ENCODE measurements around the gene PPP1R3C. TPM values are rescaled to one million over a fixed set of nuclear protein-coding genes. Genes with fewer than 3 reads are reported as not detected.
A peak's percentile ranks its signal among the peaks of the same experiment; 100 is the strongest.

PPP1R3C gene
- total RNA-seq (not detected), polyA plus RNA-seq (not detected)

DNA sequence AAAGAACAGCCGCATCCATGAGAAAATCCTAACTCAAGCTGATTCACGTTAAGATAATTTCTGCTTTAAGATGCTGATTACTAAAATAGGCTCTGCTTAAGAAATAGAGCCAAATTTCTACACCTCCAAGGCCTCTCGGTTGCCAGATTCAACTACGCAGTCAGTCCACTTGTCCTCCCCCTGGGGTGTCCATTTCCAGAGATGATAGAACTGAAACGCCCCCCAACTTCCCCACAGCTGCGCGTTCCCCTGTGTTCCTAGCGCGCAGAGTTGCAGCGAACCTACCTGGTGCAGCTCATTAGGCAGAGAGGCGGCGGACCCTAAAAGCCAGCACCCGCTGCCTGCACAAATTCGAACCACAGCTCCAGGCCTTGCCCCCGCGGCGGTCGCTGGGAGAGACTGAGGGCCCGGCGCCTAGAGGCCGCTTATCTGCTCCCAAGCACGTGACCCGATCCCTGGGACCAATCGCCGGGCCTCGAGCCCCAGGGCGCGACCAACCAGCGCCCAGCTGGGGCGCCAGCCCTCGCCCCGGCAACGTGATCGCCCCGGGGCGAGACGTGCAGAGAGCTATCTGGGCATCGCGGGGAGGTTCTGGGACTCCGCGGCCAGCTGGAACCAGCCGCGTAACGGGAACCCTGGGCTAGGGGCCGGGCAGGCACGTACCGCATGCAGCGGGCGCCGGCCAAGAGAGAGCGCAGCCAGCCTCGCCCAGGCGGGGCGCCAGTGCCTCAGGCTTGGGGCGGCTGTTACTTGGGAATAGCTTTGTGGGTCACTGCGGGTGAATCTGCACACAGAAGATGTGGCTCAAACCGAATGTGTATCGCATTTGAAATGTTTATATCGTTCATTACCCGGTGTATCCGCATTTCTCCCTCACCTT, at the start of gene PPP1R3C:
TSS of gene PPP1R3C (minus strand) at position 401 of the 880 bp plus-strand sequence. CDS start at position 299, 102 bp downstream.
- Histone ChIP-seq H3K4me3 (ENCODE audit: low read length in 2 of 2) (peak within 1 kb of the TSS in 1 of 2 donors; percentile 12), H3K27ac (ENCODE audit: low read depth, low read length) (no peak within 1 kb of the TSS), H3K27me3 (ENCODE audit: insufficient read depth, low read length) (peaks cover 25% of the 10 kb centered on the region), H3K4me1 (ENCODE audit: insufficient read depth, low read length) (peaks cover 4% of the 10 kb centered on the region), H3K9me3 (ENCODE audit: control insufficient read depth in 1 of 2, low read length in 2 of 2) (no peaks in the 10 kb centered on the region), H3K36me3 (ENCODE audit: insufficient read depth, low read length) (no peaks in the 10 kb centered on the region)
- peaks cover 44 to 47% of the 10 kb centered on the region in 2 donors for H3K27me3 Mint-ChIP-seq
- no peaks in the 10 kb centered on the region for H3K9me3 Mint-ChIP-seq
- ChIA-PET CTCF (ENCODE audit: partially characterized antibody) (interaction anchor here (1.2 to 7.4 kb wide), 5 partner anchors 243 to 349 kb away, joined by 3 to 149 read pairs (median 5); no protein-coding TSS in a partner anchor), POLR2A (ENCODE audit: partially characterized antibody) (no interaction called here)
- H3K4me3 Mint-ChIP-seq = peak within 1 kb of the TSS; percentile 44 to 75 (median 68)
- intact Hi-C loops (cut with micrococcal nuclease) = loop anchor here (10.0 kb wide), 1 partner anchor 758 kb away; the partner anchor contains the start of gene RPP30
- no peak within 1 kb of the TSS for H3K27ac Mint-ChIP-seq
- DNase-seq = peak; percentile 9 to 42 (median 15)
- H3K4me1 Mint-ChIP-seq = peaks cover 0 to 8% (median 5%) of the 10 kb centered on the region in 4 donors
- no peaks in the 10 kb centered on the region for H3K36me3 Mint-ChIP-seq

DNA sequence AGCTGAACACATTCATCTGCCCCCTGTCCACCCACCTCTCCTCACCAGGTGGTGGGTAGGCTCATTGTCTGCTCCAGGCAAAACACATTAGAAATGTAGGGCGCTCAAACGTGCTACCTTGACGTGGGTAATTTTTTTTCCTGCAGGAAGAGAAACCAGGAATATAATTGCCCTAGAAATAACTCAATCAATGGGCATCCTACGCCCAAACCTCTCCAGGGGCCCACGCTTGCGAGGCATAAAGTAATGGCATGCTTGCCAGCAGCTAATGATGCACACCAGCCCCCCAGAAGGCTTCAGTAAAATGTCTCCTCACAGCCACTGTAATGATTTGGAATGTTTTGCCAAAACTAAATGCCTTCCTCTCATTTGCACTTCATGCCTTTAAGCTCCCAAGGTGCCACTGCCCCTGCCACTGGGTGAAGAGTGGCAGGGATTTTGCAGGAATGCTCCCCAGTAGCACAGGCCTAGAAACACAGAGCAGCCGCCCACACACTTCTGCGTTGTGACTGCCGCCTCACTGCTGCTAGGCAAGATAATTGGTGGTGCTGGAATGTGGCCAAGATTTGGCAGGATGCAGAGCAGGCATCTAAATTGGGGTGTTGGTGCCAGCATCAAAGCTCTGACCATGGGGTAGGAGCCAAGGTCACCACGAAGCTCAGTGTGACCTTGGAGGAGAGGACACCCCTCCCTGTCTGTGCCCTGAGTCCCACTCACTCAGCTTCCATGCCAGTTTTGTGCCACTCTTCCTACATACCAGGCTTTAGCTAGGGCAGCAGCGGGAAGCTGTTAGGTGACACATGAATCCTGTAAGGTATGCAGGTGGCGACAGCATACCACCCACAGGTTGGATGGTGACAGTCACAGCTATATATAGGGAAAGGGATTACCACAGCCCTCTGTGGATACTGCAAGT, 48.7 kb upstream of the PPP1R3C start:
- Histone ChIP-seq H3K36me3 (ENCODE audit: insufficient read depth, low read length) (no peaks in the 10 kb centered on the region), H3K4me1 (ENCODE audit: insufficient read depth, low read length) (no peaks in the 10 kb centered on the region), H3K4me3 (ENCODE audit: low read length in 2 of 2) (no peak overlapping the region), H3K27ac (ENCODE audit: low read depth, low read length) (no peak overlapping the region), H3K9me3 (ENCODE audit: control insufficient read depth in 1 of 2, low read length in 2 of 2) (no peaks in the 10 kb centered on the region), H3K27me3 (ENCODE audit: insufficient read depth, low read length) (no peaks in the 10 kb centered on the region)
- Mint-ChIP-seq H3K4me3 (no peak overlapping the region), H3K27me3 (no peaks in the 10 kb centered on the region), H3K9me3 (peaks cover 0 to 2% (median 0%) of the 10 kb centered on the region in 8 donors), H3K4me1 (no peaks in the 10 kb centered on the region), H3K27ac (no peak overlapping the region), H3K36me3 (no peaks in the 10 kb centered on the region)
- CTCF ChIA-PET (ENCODE audit: partially characterized antibody) = no interaction called here
- POLR2A ChIA-PET (ENCODE audit: partially characterized antibody) = no interaction called here
- intact Hi-C loops (cut with micrococcal nuclease) = no loop called here
- no peak for DNase-seq

DNA sequence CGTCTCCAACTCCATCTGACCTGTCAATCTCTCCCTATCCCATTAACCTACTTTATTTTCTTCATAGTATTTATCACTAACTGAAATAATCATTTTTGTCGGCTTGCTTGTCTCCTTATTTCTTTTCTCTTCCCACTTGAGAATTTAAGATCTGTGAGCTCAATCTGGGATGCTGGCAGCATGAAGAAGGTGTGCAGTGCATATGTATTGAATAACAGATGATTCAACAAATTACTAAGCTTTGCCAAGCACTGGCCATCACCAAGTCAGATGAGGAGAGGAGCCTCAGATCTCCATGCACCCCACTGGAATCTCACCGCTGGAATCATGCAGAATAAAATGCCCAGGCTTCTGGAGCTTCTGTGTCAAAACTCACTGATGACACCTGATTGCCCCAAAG, 47.6 kb upstream of the PPP1R3C start:
- no peak overlapping the region for H3K4me3 Mint-ChIP-seq

DNA sequence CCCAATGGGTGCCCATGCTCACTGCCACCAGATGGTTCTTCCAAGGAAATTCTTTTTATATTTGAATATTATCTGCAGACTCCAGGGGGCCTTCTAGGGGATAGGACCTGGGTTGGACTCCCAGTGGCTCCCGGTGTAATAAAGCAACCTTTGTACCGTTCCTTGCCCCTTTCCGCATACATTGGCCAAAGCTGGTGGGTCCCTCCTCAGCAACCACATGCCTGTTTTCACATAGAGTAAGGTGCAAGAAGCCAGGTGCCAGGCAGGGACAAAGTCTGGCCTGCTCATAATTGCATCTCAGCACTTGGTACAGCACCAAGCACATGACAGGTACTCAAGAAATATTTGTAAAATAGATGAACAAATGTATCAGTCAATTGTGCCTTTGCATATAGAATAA, 46.4 kb upstream of the PPP1R3C start:
- no peak for DNase-seq
- Mint-ChIP-seq H3K9me3 (no peaks in the 10 kb centered on the region), H3K4me3 (no peak overlapping the region), H3K4me1 (no peaks in the 10 kb centered on the region), H3K27ac (no peak overlapping the region), H3K27me3 (peaks cover 0 to 3% of the 10 kb centered on the region in 2 donors), H3K36me3 (no peaks in the 10 kb centered on the region)
- H3K27ac ChIP-seq (ENCODE audit: low read depth, low read length) = no peak overlapping the region
- H3K27me3 ChIP-seq (ENCODE audit: insufficient read depth, low read length) = no peaks in the 10 kb centered on the region
- H3K4me1 ChIP-seq (ENCODE audit: insufficient read depth, low read length) = no peaks in the 10 kb centered on the region
- H3K36me3 ChIP-seq (ENCODE audit: insufficient read depth, low read length) = no peaks in the 10 kb centered on the region
- intact Hi-C loops (cut with micrococcal nuclease) = no loop called here
- ChIA-PET POLR2A (ENCODE audit: partially characterized antibody) (no interaction called here), CTCF (ENCODE audit: partially characterized antibody) (no interaction called here)
- H3K4me3 ChIP-seq (ENCODE audit: low read length in 2 of 2) = no peak overlapping the region
- H3K9me3 ChIP-seq (ENCODE audit: control insufficient read depth in 1 of 2, low read length in 2 of 2) = no peaks in the 10 kb centered on the region

More for the DNA sequence above, 47.6 kb upstream of the PPP1R3C start:
- no peaks in the 10 kb centered on the region for H3K27me3 ChIP-seq (ENCODE audit: insufficient read depth, low read length)
- H3K36me3 ChIP-seq (ENCODE audit: insufficient read depth, low read length) = no peaks in the 10 kb centered on the region
- no peak overlapping the region for H3K27ac ChIP-seq (ENCODE audit: low read depth, low read length)
- H3K36me3 Mint-ChIP-seq = no peaks in the 10 kb centered on the region
- peaks cover 0 to 2% (median 0%) of the 10 kb centered on the region in 8 donors for H3K9me3 Mint-ChIP-seq
- H3K4me3 ChIP-seq (ENCODE audit: low read length in 2 of 2) = no peak overlapping the region
- intact Hi-C loops (cut with micrococcal nuclease) = no loop called here
- H3K4me1 ChIP-seq (ENCODE audit: insufficient read depth, low read length) = no peaks in the 10 kb centered on the region
- H3K27me3 Mint-ChIP-seq = no peaks in the 10 kb centered on the region
- CTCF ChIA-PET (ENCODE audit: partially characterized antibody) = no interaction called here
- no peaks in the 10 kb centered on the region for H3K4me1 Mint-ChIP-seq
- no peaks in the 10 kb centered on the region for H3K9me3 ChIP-seq (ENCODE audit: control insufficient read depth in 1 of 2, low read length in 2 of 2)
- no peak for DNase-seq
- H3K27ac Mint-ChIP-seq = no peak overlapping the region
- POLR2A ChIA-PET (ENCODE audit: partially characterized antibody) = no interaction called here

DNA sequence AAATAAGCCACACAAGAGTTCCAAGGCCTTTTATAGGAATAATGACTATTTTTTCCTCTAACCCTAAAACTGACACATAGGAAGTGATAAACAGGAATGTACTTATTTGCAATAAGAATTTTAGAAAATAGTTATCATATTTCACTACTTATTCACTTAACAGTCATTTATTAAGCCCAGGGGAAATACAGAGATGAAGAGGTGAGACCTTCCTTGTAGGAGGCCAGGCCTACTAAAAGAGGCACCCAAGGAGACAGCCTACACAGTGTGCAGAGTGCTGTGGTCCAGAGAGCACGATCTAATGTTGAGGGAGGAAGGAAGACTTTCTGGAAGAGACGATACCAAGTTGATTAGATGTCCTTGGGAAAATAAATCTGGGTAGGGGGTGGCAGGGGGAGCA, 45.0 kb upstream of the PPP1R3C start:
- ChIA-PET POLR2A (ENCODE audit: partially characterized antibody) (no interaction called here), CTCF (ENCODE audit: partially characterized antibody) (no interaction called here)
- Histone ChIP-seq H3K4me1 (ENCODE audit: insufficient read depth, low read length) (no peaks in the 10 kb centered on the region), H3K9me3 (ENCODE audit: control insufficient read depth in 1 of 2, low read length in 2 of 2) (no peaks in the 10 kb centered on the region), H3K4me3 (ENCODE audit: low read length in 2 of 2) (no peak overlapping the region), H3K36me3 (ENCODE audit: insufficient read depth, low read length) (no peaks in the 10 kb centered on the region), H3K27me3 (ENCODE audit: insufficient read depth, low read length) (no peaks in the 10 kb centered on the region), H3K27ac (ENCODE audit: low read depth, low read length) (no peak overlapping the region)
- Mint-ChIP-seq H3K9me3 (no peaks in the 10 kb centered on the region), H3K4me1 (no peaks in the 10 kb centered on the region), H3K36me3 (no peaks in the 10 kb centered on the region), H3K27ac (no peak overlapping the region), H3K4me3 (no peak overlapping the region), H3K27me3 (peaks cover 0 to 3% of the 10 kb centered on the region in 2 donors)
- intact Hi-C loops (cut with micrococcal nuclease) = no loop called here
- DNase-seq = no peak

DNA sequence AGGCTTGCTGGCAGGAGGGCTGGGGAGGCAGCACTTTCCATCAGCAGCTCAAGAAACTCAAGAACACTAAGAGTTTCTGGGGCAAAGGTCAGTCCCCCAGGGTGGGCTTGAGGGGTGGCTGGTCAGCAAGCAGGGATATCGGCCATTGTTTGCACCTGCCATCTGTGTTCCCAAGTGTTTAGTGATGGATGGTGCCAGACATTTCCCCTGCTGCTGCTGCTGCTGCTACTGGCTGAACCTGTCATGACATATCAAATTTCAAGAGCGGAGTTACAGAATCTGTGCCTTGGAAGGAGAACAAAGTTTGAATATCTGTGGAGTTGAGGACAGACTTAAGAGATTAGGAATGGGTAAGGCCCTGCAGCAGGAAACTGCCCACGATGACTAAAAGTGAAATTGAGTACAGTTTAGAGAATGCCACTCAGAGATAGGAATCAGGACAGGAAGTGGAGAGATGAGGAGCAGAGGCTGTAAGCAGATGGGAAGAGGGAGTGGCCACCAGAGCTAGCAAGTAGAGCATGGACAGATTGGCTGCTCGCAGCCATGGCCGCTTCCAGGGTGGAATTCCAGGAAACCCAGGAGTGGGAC, 39.2 kb upstream of the PPP1R3C start:
- ChIA-PET POLR2A (ENCODE audit: partially characterized antibody) (no interaction called here), CTCF (ENCODE audit: partially characterized antibody) (no interaction called here)
- no peaks in the 10 kb centered on the region for H3K36me3 Mint-ChIP-seq
- intact Hi-C loops (cut with micrococcal nuclease) = no loop called here
- no peaks in the 10 kb centered on the region for H3K36me3 ChIP-seq (ENCODE audit: insufficient read depth, low read length)
- DNase-seq = no peak
- peaks cover 0 to 4% (median 2%) of the 10 kb centered on the region in 4 donors for H3K4me1 Mint-ChIP-seq
- H3K27ac ChIP-seq (ENCODE audit: low read depth, low read length) = no peak overlapping the region
- no peaks in the 10 kb centered on the region for H3K27me3 ChIP-seq (ENCODE audit: insufficient read depth, low read length)
- no peaks in the 10 kb centered on the region for H3K9me3 Mint-ChIP-seq
- H3K27ac Mint-ChIP-seq = no peak overlapping the region
- H3K4me3 Mint-ChIP-seq = no peak overlapping the region
- H3K9me3 ChIP-seq (ENCODE audit: control insufficient read depth in 1 of 2, low read length in 2 of 2) = no peaks in the 10 kb centered on the region
- H3K4me1 ChIP-seq (ENCODE audit: insufficient read depth, low read length) = no peaks in the 10 kb centered on the region
- peaks cover 3 to 8% of the 10 kb centered on the region in 2 donors for H3K27me3 Mint-ChIP-seq
- H3K4me3 ChIP-seq (ENCODE audit: low read length in 2 of 2) = no peak overlapping the region

DNA sequence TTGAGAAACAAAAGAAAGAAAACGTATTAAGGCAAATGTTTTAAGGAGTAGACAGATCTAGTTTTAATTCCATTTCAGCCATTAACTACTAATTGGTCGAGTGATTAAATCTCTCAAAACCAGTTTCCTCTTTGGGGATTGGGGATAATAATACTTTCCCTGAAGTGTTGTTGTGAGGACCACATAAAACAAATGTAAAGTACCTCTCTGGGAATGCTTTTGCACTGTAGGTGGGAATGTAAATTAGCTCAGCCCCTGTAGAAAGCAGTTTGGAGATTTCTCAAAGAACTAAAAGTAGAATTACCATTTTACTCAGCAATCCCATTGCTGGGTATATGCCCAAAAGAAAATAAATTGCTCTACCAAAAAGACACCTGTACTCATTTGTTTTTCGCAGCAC, 36.0 kb upstream of the PPP1R3C start:
- no peaks in the 10 kb centered on the region for H3K27me3 ChIP-seq (ENCODE audit: insufficient read depth, low read length)
- no peaks in the 10 kb centered on the region for H3K36me3 ChIP-seq (ENCODE audit: insufficient read depth, low read length)
- H3K27ac ChIP-seq (ENCODE audit: low read depth, low read length) = no peak overlapping the region
- H3K4me1 Mint-ChIP-seq = peaks cover 0 to 4% (median 2%) of the 10 kb centered on the region in 4 donors
- H3K4me3 ChIP-seq (ENCODE audit: low read length in 2 of 2) = no peak overlapping the region
- ChIA-PET POLR2A (ENCODE audit: partially characterized antibody) (no interaction called here), CTCF (ENCODE audit: partially characterized antibody) (no interaction called here)
- no peaks in the 10 kb centered on the region for H3K4me1 ChIP-seq (ENCODE audit: insufficient read depth, low read length)
- H3K36me3 Mint-ChIP-seq = no peaks in the 10 kb centered on the region
- H3K4me3 Mint-ChIP-seq = no peak overlapping the region
- no peak overlapping the region for H3K27ac Mint-ChIP-seq
- H3K9me3 Mint-ChIP-seq = no peaks in the 10 kb centered on the region
- H3K27me3 Mint-ChIP-seq = peaks cover 6 to 7% of the 10 kb centered on the region in 2 donors
- intact Hi-C loops (cut with micrococcal nuclease) = no loop called here
- no peaks in the 10 kb centered on the region for H3K9me3 ChIP-seq (ENCODE audit: control insufficient read depth in 1 of 2, low read length in 2 of 2)
- DNase-seq = no peak

Data from CD4-positive, alpha-beta memory T cell (primary cell).